ENCODE data around the gene DMC1.

GRCh38 chr22:38518620-38519019, 51.4 kb downstream of the DMC1 start:
- TF ChIP-seq CTCF (IDR thresholded peaks at IDR 0.05) = no peak
- TF ChIP-seq USF2 (IDR thresholded peaks at IDR 0.05; ENCODE audit: borderline replicate concordance, low read depth, low read length) = no peak
- no peak for TF ChIP-seq ELF1 (IDR thresholded peaks at IDR 0.05)
- no peak for TF ChIP-seq GABPA (IDR thresholded peaks at IDR 0.05; ENCODE audit: low read depth)
- TF ChIP-seq RFX5 (IDR thresholded peaks at IDR 0.05; ENCODE audit: low read length) = no peak
